IPS-20b (cell line): Measurements from ENCODE around the gene ADAM10.

ENCODE experiments used
- H3K27ac ChIP-seq: one replicate; pipeline ENCODE4 v1.5.1; 2013; ENCODE audit warnings: low read length
- H3K27me3 ChIP-seq: 2 replicates; pipeline ENCODE4 v1.6.1; 2013; ENCODE audit warnings: mild to moderate bottlenecking, low read length, inconsistent platforms; ENCODE audit not compliant: insufficient read depth
- H3K36me3 ChIP-seq: 2 replicates; pipeline ENCODE4 v1.6.1; 2013; ENCODE audit warnings: low read depth, mild to moderate bottlenecking, inconsistent platforms, low read length, moderate library complexity; ENCODE audit not compliant: insufficient read depth
- H3K4me1 ChIP-seq: 2 replicates; pipeline ENCODE4 v1.6.1; 2013; ENCODE audit warnings: mild to moderate bottlenecking, control low read depth, inconsistent platforms, low read length, moderate library complexity; ENCODE audit not compliant: insufficient read depth
- H3K4me3 ChIP-seq: 2 replicates; pipeline ENCODE4 v1.5.1; 2013; ENCODE audit warnings: mild to moderate bottlenecking, low read length, inconsistent platforms
- H3K9ac ChIP-seq: 2 replicates; pipeline ENCODE4 v1.6.1; 2013; ENCODE audit warnings: low read depth, mild to moderate bottlenecking, inconsistent platforms, low read length, moderate library complexity
- H3K9me3 ChIP-seq: 2 replicates; pipeline ENCODE4 v1.6.1; 2013; ENCODE audit warnings: mild to moderate bottlenecking, low read depth, low read length, inconsistent platforms; ENCODE audit not compliant: insufficient read depth

ADAM10 gene

GRCh38 chr15:58602823-58603222, 146.7 kb downstream of the ADAM10 start:
- peaks cover 8% of the 10 kb centered on the region; the same call in 1 of the 2 replicates for H3K4me1 ChIP-seq

GRCh38 chr15:58598829-58599210, 150.7 kb downstream of the ADAM10 start:
- Histone ChIP-seq H3K27me3 (no peaks in the 10 kb centered on the region), H3K36me3 (peaks cover 33% of the 10 kb centered on the region), H3K27ac (no peak overlapping the region), H3K4me1 (peaks cover 3% of the 10 kb centered on the region; the same call in 1 of the 2 replicates), H3K9ac (no peak overlapping the region; the same call in 1 of the 2 replicates), H3K4me3 (0 out of 2 replicates have a peak overlapping the region, but pooled peaks have one; percentile 5), H3K9me3 (no peaks in the 10 kb centered on the region)

More at GRCh38 chr15:58602823-58603222, 146.7 kb downstream of the ADAM10 start:
- peaks cover 15% of the 10 kb centered on the region; the same call in 1 of the 2 replicates for H3K36me3 ChIP-seq
- H3K4me3 ChIP-seq: no peak overlapping the region
- no peaks in the 10 kb centered on the region for H3K9me3 ChIP-seq
- H3K27ac ChIP-seq: no peak overlapping the region
- no peak overlapping the region for H3K9ac ChIP-seq
- H3K27me3 ChIP-seq: no peaks in the 10 kb centered on the region

GRCh38 chr15:58597943-58598828, 151.3 kb downstream of the ADAM10 start:
- Histone ChIP-seq H3K4me3 (0 out of 2 replicates have a peak overlapping the region, but pooled peaks have one; percentile 5), H3K9me3 (no peaks in the 10 kb centered on the region), H3K27ac (no peak overlapping the region), H3K36me3 (peaks cover 29% of the 10 kb centered on the region), H3K9ac (no peak overlapping the region; the same call in 1 of the 2 replicates), H3K27me3 (no peaks in the 10 kb centered on the region), H3K4me1 (peaks cover 3% of the 10 kb centered on the region; the same call in 1 of the 2 replicates)

GRCh38 chr15:58595516-58596263, 153.8 kb downstream of the ADAM10 start:
- H3K36me3 ChIP-seq: peaks cover 22% of the 10 kb centered on the region
- H3K9me3 ChIP-seq: no peaks in the 10 kb centered on the region
- peaks cover 3% of the 10 kb centered on the region; the same call in 1 of the 2 replicates for H3K4me1 ChIP-seq
- no peaks in the 10 kb centered on the region for H3K27me3 ChIP-seq
- no peak overlapping the region for H3K4me3 ChIP-seq
- no peak overlapping the region for H3K9ac ChIP-seq
- no peak overlapping the region for H3K27ac ChIP-seq

- Histone ChIP-seq H3K4me1 (peaks cover 3% of the 10 kb centered on the region; the same call in 1 of the 2 replicates), H3K9ac (no peak overlapping the region), H3K36me3 (peaks cover 22% of the 10 kb centered on the region), H3K27me3 (no peaks in the 10 kb centered on the region), H3K4me3 (no peak overlapping the region), H3K9me3 (no peaks in the 10 kb centered on the region), H3K27ac (no peak overlapping the region)
Measured at GRCh38 chr15:58594898-58595297, 154.6 kb downstream of the ADAM10 start.

GRCh38 chr15:58593870-58594269, 155.6 kb downstream of the ADAM10 start:
- peaks cover 2% of the 10 kb centered on the region; the same call in 1 of the 2 replicates for H3K4me1 ChIP-seq
- no peak overlapping the region for H3K27ac ChIP-seq

GRCh38 chr15:58590926-58591325, 158.6 kb downstream of the ADAM10 start:
- H3K27ac ChIP-seq: no peak overlapping the region
- H3K27me3 ChIP-seq: no peaks in the 10 kb centered on the region
- no peaks in the 10 kb centered on the region for H3K4me1 ChIP-seq
- H3K36me3 ChIP-seq: peaks cover 6% of the 10 kb centered on the region; the same call in 1 of the 2 replicates
- H3K9me3 ChIP-seq: no peaks in the 10 kb centered on the region
- H3K4me3 ChIP-seq: no peak overlapping the region
- H3K9ac ChIP-seq: no peak overlapping the region

More at GRCh38 chr15:58593870-58594269, 155.6 kb downstream of the ADAM10 start:
- Histone ChIP-seq H3K9me3 (no peaks in the 10 kb centered on the region), H3K27me3 (no peaks in the 10 kb centered on the region), H3K9ac (no peak overlapping the region), H3K36me3 (peaks cover 22% of the 10 kb centered on the region), H3K4me3 (no peak overlapping the region)

GRCh38 chr15:58590236-58590635, 159.3 kb downstream of the ADAM10 start:
- Histone ChIP-seq H3K9ac (no peak overlapping the region), H3K27ac (no peak overlapping the region), H3K27me3 (no peaks in the 10 kb centered on the region), H3K4me1 (no peaks in the 10 kb centered on the region), H3K9me3 (no peaks in the 10 kb centered on the region), H3K4me3 (no peak overlapping the region), H3K36me3 (no peaks in the 10 kb centered on the region; the same call in 1 of the 2 replicates)

GRCh38 chr15:58589047-58589446, 160.5 kb downstream of the ADAM10 start:
- Histone ChIP-seq H3K9me3 (no peaks in the 10 kb centered on the region), H3K4me1 (no peaks in the 10 kb centered on the region), H3K9ac (no peak overlapping the region)

GRCh38 chr15:58588096-58588495, 161.4 kb downstream of the ADAM10 start:
- Histone ChIP-seq H3K4me1 (no peaks in the 10 kb centered on the region), H3K9me3 (no peaks in the 10 kb centered on the region), H3K9ac (no peak overlapping the region), H3K36me3 (no peaks in the 10 kb centered on the region), H3K27me3 (no peaks in the 10 kb centered on the region), H3K27ac (no peak overlapping the region), H3K4me3 (no peak overlapping the region)

More at GRCh38 chr15:58589047-58589446, 160.5 kb downstream of the ADAM10 start:
- Histone ChIP-seq H3K27me3 (no peaks in the 10 kb centered on the region), H3K4me3 (no peak overlapping the region), H3K27ac (no peak overlapping the region), H3K36me3 (no peaks in the 10 kb centered on the region)

- Histone ChIP-seq H3K9me3 (no peaks in the 10 kb centered on the region), H3K4me3 (no peak overlapping the region), H3K27me3 (no peaks in the 10 kb centered on the region), H3K4me1 (no peaks in the 10 kb centered on the region), H3K27ac (no peak overlapping the region), H3K9ac (no peak overlapping the region), H3K36me3 (no peaks in the 10 kb centered on the region)
Measured at GRCh38 chr15:58587486-58587885, 162.0 kb downstream of the ADAM10 start.
